Measurements from ENCODE around the gene ASCC3.

- TF ChIP-seq POLR2AphosphoS5 (IDR thresholded peaks at IDR 0.05) (no peak), CTCF (IDR thresholded peaks at IDR 0.05) (no peak), POLR2A (IDR thresholded peaks at IDR 0.05) (no peak), EP300 (IDR thresholded peaks at IDR 0.05) (no peak)
Observed at GRCh38 chr6:100465701-100466409, 415.3 kb downstream of the ASCC3 start.
